Kidney epithelial cell (primary cell): Measurements from ENCODE around the gene C3orf38. TPM values are rescaled to one million over a fixed set of nuclear protein-coding genes. Genes with fewer than 3 reads are reported as not detected.
"Not testable (repeated sequence)": the region's sequence is repeated elsewhere in the genome, so short reads cannot be mapped to it uniquely, and the experiment has no call there.

Experiments
- DNase-seq: peaks from one replicate; pipeline ENCODE4 v3.0.0-alpha.2; 2010; ENCODE audit warnings: low read depth
- H3K27me3 ChIP-seq: 2 replicates; pipeline ENCODE4 v1.6.0; 2011; ENCODE audit warnings: low read length; ENCODE audit not compliant: control insufficient read depth, insufficient read depth
- H3K36me3 ChIP-seq: 2 replicates; pipeline ENCODE4 v1.5.1; 2011; ENCODE audit warnings: low read length; ENCODE audit not compliant: control insufficient read depth, insufficient read depth
- H3K4me3 ChIP-seq: 2 replicates; pipeline ENCODE4 v1.5.1; 2011; ENCODE audit warnings: low read depth, mild to moderate bottlenecking, control low read depth, low read length
- CTCF ChIP-seq: IDR thresholded peaks from 2 replicates; pipeline ENCODE4 v1.5.1; 2011; ENCODE audit warnings: mild to moderate bottlenecking, moderate library complexity, low read length, control low read depth, inconsistent platforms; ENCODE audit not compliant: insufficient read depth, poor library complexity, severe bottlenecking
- total RNA-seq: library from RNA; depleted of rRNA; stranded (reverse); fragments of >200 nt; gene quantifications from 2 replicates; pipeline ENCODE4 v1.2.3, GENCODE V29; 2015

Gene C3orf38
- total RNA-seq, 1 donor from 2014 or later, result 26.9 TPM

DNA sequence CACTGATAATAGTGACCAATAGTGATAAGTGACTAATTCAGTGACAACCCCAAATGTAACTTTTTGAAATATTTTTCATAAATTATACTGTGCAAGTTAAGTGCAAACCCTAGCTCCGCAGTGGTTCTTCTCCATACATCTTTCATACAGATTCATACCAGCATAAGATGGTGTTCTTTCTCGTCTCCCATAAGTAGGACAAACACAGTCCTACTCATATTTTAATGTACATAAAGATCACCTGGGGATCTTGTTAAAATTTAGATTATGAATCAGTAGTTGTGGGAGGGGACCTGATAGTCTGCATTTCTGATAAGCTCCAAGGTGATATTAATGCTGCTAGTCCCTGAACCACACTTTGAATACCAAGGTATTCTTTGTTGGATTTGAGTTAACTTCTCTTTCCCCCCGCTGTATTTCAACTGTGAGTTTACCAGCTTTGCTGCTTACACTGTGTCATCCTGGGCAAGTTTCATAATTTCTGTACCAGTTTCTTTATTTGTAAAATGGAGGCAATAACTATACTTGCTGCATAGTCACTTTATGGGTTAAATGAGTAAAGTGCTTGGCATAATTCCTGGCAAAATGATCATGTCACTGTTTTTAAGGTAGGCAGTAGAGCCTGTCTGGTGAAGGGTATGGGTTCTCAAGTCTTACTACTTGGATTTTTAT lies 34.7 kb upstream of the C3orf38 start:
- no peak for TF ChIP-seq CTCF
- H3K36me3 ChIP-seq, result no peaks in the 10 kb centered on the region
- no peak overlapping the region for H3K4me3 ChIP-seq
- no peak for DNase-seq
- no peaks in the 10 kb centered on the region for H3K27me3 ChIP-seq

- no peak overlapping the region for H3K4me3 ChIP-seq
- no peak for DNase-seq
- no peaks in the 10 kb centered on the region for H3K36me3 ChIP-seq
- no peaks in the 10 kb centered on the region for H3K27me3 ChIP-seq
- TF ChIP-seq CTCF, result no peak
Measured at GRCh38 chr3:88117683-88118082, 32.1 kb upstream of the C3orf38 start.

GRCh38 chr3:88118603-88119002 lies 31.2 kb upstream of the C3orf38 start:
- H3K36me3 ChIP-seq, DNase-seq, H3K4me3 ChIP-seq, H3K27me3 ChIP-seq: not testable (repeated sequence)

DNA sequence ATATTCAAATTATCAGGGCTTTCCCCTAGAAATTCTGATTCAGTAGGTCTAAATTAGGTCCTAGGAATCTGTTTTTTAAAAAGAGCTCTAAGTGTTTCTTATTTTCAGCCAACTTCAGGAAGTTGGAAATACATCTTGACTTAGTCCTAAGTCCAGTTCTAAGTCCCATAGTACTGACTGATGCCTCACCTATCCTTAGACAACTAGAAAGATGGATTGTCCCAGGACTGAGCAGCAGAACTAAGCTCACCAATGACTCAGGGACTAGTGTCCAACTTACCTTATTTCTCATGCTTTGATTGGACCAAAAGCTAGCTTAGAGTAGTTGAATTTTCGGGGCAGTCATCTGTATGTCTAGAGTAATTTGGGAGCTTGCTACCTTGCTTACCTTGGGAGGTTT lies 26.2 kb upstream of the C3orf38 start:
- no peaks in the 10 kb centered on the region for H3K27me3 ChIP-seq
- no peaks in the 10 kb centered on the region for H3K36me3 ChIP-seq
- TF ChIP-seq CTCF, result no peak
- H3K4me3 ChIP-seq, result no peak overlapping the region
- no peak for DNase-seq

DNA sequence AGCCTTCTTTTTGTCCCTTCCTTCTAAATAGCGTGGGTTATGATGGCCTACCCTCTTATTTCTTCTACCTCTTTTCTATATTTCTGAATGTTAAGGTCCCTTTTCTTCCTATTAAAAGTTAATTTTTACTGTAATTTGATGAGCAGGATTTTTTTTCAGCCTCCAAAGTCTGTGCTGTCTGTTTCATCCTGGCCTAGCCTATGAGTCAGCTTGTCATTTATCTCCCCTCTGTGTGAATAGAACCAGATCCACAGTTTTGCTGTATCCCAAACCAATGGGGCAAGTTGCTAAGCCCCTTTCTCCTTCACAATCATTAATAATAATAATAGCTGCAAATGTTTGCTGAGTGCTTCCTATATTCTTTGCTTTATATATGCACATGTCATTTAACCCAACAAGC lies 18.1 kb upstream of the C3orf38 start:
- H3K4me3 ChIP-seq, result no peak overlapping the region
- DNase-seq, result no peak
- H3K27me3 ChIP-seq, result no peaks in the 10 kb centered on the region
- TF ChIP-seq CTCF, result no peak
- H3K36me3 ChIP-seq, result no peaks in the 10 kb centered on the region

- Histone ChIP-seq H3K27me3 (no peaks in the 10 kb centered on the region), H3K4me3 (no peak overlapping the region), H3K36me3 (no peaks in the 10 kb centered on the region)
- DNase-seq, result no peak
- no peak for TF ChIP-seq CTCF
Measured at GRCh38 chr3:88132894-88133293, 16.9 kb upstream of the C3orf38 start.
